H9 (cell line): ENCODE data around the gene HIRA. TPM values are rescaled to one million over a fixed set of nuclear protein-coding genes. Genes with fewer than 3 reads are reported as not detected.

ENCODE experiments used
- DNase-seq: peaks from one replicate; pipeline ENCODE4 v3.0.0-alpha.2; 2017
- H2AFZ ChIP-seq: one replicate; pipeline ENCODE4 v1.6.1; 2013; ENCODE audit warnings: mild to moderate bottlenecking, low read length, control low read depth, moderate library complexity
- H2AK5ac ChIP-seq: 2 replicates; pipeline ENCODE4 v1.6.1; 2013; ENCODE audit warnings: low read length, control low read depth, mixed read lengths; ENCODE audit not compliant: insufficient read length
- H2BK120ac ChIP-seq: one replicate; pipeline ENCODE4 v1.6.1; 2013; ENCODE audit warnings: low read depth, mild to moderate bottlenecking, low read length, control low read depth, inconsistent platforms; ENCODE audit not compliant: poor library complexity, severe bottlenecking
- H2BK12ac ChIP-seq: 2 replicates; pipeline ENCODE4 v1.6.1; 2013; ENCODE audit warnings: low read length, control low read depth, mixed read lengths, low read depth; ENCODE audit not compliant: insufficient read length
- H2BK15ac ChIP-seq: 2 replicates; pipeline ENCODE4 v1.6.1; 2013; ENCODE audit warnings: low read depth, low read length, control low read depth
- H2BK20ac ChIP-seq: one replicate; pipeline ENCODE4 v1.6.1; 2013; ENCODE audit warnings: low read depth, mild to moderate bottlenecking, low read length, control low read depth, inconsistent platforms; ENCODE audit not compliant: poor library complexity, severe bottlenecking
- H2BK5ac ChIP-seq: 2 replicates; pipeline ENCODE4 v1.6.1; 2013; ENCODE audit warnings: low read length, control low read depth, mixed read lengths; ENCODE audit not compliant: insufficient read length
- H3K14ac ChIP-seq: 2 replicates; pipeline ENCODE4 v1.6.1; 2013; ENCODE audit warnings: low read length, control low read depth; ENCODE audit not compliant: insufficient read depth
- H3K18ac ChIP-seq: 2 replicates; pipeline ENCODE4 v1.6.1; 2013; ENCODE audit warnings: low read depth, mild to moderate bottlenecking, mixed read lengths, low read length, control low read depth; ENCODE audit not compliant: insufficient read length
- H3K23ac ChIP-seq: 2 replicates; pipeline ENCODE4 v1.6.1; 2013; ENCODE audit warnings: low read length, control low read depth, mixed read lengths, low read depth; ENCODE audit not compliant: insufficient read length
- H3K23me2 ChIP-seq: 2 replicates; pipeline ENCODE4 v1.6.1; 2013; ENCODE audit warnings: low read depth, mild to moderate bottlenecking, mixed read lengths, low read length, control low read depth; ENCODE audit not compliant: insufficient read length, poor library complexity, severe bottlenecking
- H3K27ac ChIP-seq: 2 replicates; pipeline ENCODE4 v1.5.1; 2013; ENCODE audit warnings: low read length, control low read depth, mixed read lengths, low read depth; ENCODE audit not compliant: insufficient read length
- H3K27me3 ChIP-seq: 2 replicates; pipeline ENCODE4 v1.6.1; 2013; ENCODE audit warnings: low read length, control low read depth, inconsistent platforms; ENCODE audit not compliant: insufficient read depth
- H3K4ac ChIP-seq: 2 replicates; pipeline ENCODE4 v1.6.1; 2013; ENCODE audit warnings: low read depth, mild to moderate bottlenecking, control low read depth, inconsistent platforms, low read length, moderate library complexity
- H3K4me1 ChIP-seq: 2 replicates; pipeline ENCODE4 v1.6.1; 2013; ENCODE audit warnings: low read length, control low read depth, inconsistent platforms; ENCODE audit not compliant: insufficient read depth
- H3K4me2 ChIP-seq: 2 replicates; pipeline ENCODE4 v1.6.1; 2013; ENCODE audit warnings: low read length, control low read depth, mixed read lengths; ENCODE audit not compliant: insufficient read length, insufficient read depth
- H3K56ac ChIP-seq: 2 replicates; pipeline ENCODE4 v1.6.1; 2013; ENCODE audit warnings: low read depth, mild to moderate bottlenecking, mixed read lengths, low read length, control low read depth; ENCODE audit not compliant: insufficient read length
- H3K79me1 ChIP-seq: 2 replicates; pipeline ENCODE4 v1.6.1; 2013; ENCODE audit warnings: low read depth, mild to moderate bottlenecking, moderate library complexity, low read length, control low read depth, inconsistent platforms; ENCODE audit not compliant: insufficient read depth, poor library complexity, severe bottlenecking
- H3K79me2 ChIP-seq: 2 replicates; pipeline ENCODE4 v1.6.1; 2013; ENCODE audit warnings: low read length, control low read depth, inconsistent platforms; ENCODE audit not compliant: insufficient read depth
- H3K9ac ChIP-seq: 2 replicates; pipeline ENCODE4 v1.6.1; 2013; ENCODE audit warnings: low read length, control low read depth, mixed read lengths; ENCODE audit not compliant: insufficient read length; ENCODE audit errors: extremely low read depth
- H3K9me3 ChIP-seq: one replicate; pipeline ENCODE4 v1.6.1; 2013; ENCODE audit warnings: low read depth, low read length, inconsistent platforms; ENCODE audit not compliant: control insufficient read depth
- H3T11ph ChIP-seq: one replicate; pipeline ENCODE4 v1.6.1; 2013; ENCODE audit warnings: mild to moderate bottlenecking, low read length, control low read depth, inconsistent platforms
- H4K20me1 ChIP-seq: one replicate; pipeline ENCODE4 v1.6.1; 2013; ENCODE audit not compliant: control insufficient read depth, insufficient read length, insufficient read depth
- H4K5ac ChIP-seq: 2 replicates; pipeline ENCODE4 v1.6.1; 2013; ENCODE audit warnings: low read depth, mild to moderate bottlenecking, mixed read lengths, low read length, control low read depth; ENCODE audit not compliant: insufficient read length
- H4K8ac ChIP-seq: replicated peaks from 2 replicates; pipeline ENCODE4 v1.6.1; 2013; ENCODE audit warnings: low read length, control low read depth, mixed read lengths, low read depth; ENCODE audit not compliant: insufficient read length
- H4K91ac ChIP-seq: 2 replicates; pipeline ENCODE4 v1.6.1; 2013; ENCODE audit warnings: low read depth, mild to moderate bottlenecking, moderate library complexity, mixed read lengths, low read length, control low read depth; ENCODE audit not compliant: insufficient read length
- H3K27ac Mint-ChIP-seq, 3 experiments: 2 replicates in 2 of 3; 3 replicates in 1 of 3; pipeline ENCODE4 v1.8.0; 2020 to 2021; ENCODE audit warnings: mixed read lengths in 3 of 3, mild to moderate bottlenecking in 1 of 3, moderate library complexity in 1 of 3
- H3K27me3 Mint-ChIP-seq: 2 replicates; pipeline ENCODE4 v1.8.0; 2021; ENCODE audit warnings: low read depth, mild to moderate bottlenecking, moderate library complexity, mixed read lengths
- H3K36me3 Mint-ChIP-seq, 3 experiments: 2 replicates in 2 of 3; 3 replicates in 1 of 3; pipeline ENCODE4 v1.8.0; 2020 to 2021; ENCODE audit warnings: low read depth in 3 of 3, mixed read lengths in 3 of 3; ENCODE audit not compliant: insufficient read depth in 1 of 3
- H3K4me1 Mint-ChIP-seq, 2 experiments: 2 replicates each; pipeline ENCODE4 v1.8.0; 2020; ENCODE audit warnings: mixed read lengths in 2 of 2
- H3K4me3 Mint-ChIP-seq, 2 experiments: 2 replicates in 1 of 2; 3 replicates in 1 of 2; pipeline ENCODE4 v1.8.0; 2020 to 2021; ENCODE audit warnings: mild to moderate bottlenecking in 2 of 2, mixed read lengths in 2 of 2, moderate library complexity in 1 of 2
- H3K9me3 Mint-ChIP-seq, 2 experiments: 2 replicates in 1 of 2; 3 replicates in 1 of 2; pipeline ENCODE4 v1.8.0; 2020; ENCODE audit warnings: mild to moderate bottlenecking in 2 of 2, mixed read lengths in 2 of 2, moderate library complexity in 1 of 2
- WGBS: extraction: QIAGEN DNeasy Blood & Tissue Kit; methylation state at CpG from one replicate; pipeline ENCODE4 v1.1.7; 2013; ENCODE audit warnings: missing lambda C conversion rate, low lambda C conversion rate, mixed read lengths; ENCODE audit not compliant: insufficient read length; ENCODE audit errors: extremely low coverage; 5-methylcytosine and 5-hydroxymethylcytosine counted together
- total RNA-seq: library from RNA; stranded (reverse); gene quantifications from 2 replicates; pipeline ENCODE4 v1.2.1, GENCODE V29; 2021
- TF ChIP-seq, protein P1 (sequence below): fragments of 200-600 bp; sonication (generic); conservative IDR thresholded peaks from 3 replicates; pipeline ENCODE4 v1.8.0; 2021; ENCODE audit warnings: antibody characterized with exemption, mild to moderate bottlenecking

HIRA gene
- total RNA-seq, 1 experiment from 2014 or later: 51.9 TPM

DNA sequence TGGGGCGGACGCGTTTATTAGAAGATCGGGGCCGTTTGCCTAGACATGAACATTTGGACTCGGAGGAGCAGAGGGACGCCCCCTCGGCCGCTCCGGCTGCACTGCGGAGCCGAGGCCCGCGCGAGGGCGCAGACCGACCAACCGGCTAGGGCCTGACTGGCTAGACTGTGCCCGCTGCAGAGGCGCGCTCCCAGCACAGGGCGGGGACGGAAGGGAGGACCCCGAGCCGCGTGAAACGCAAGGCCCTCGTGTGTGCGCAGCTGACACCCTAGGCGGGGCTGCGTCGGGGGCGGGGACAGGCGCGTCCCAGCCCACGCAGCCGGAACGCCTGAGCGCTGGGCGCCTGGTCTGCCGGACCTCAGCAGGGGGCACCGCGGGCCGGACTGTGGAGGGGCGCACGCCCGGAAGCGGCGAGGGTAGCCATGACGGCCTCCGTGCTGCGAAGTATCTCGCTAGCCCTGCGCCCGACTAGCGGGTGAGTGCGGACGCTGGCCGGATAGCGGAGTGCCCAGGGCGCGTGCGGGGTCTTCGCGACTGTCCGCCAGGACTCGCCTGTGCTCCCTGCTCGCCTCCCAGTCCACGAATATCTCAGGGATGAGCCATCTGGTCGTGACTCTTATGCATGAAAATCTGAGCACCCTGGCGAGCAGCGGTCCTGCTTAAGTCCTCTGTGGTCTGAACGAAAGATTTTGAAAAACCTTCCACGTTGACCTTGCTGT lies 759 bp upstream of the HIRA start, which contains the start of gene MRPL40:
TSS of gene MRPL40 (plus strand) at position 413 of the 719 bp plus-strand sequence. CDS start at position 423, 10 bp downstream.
- Histone ChIP-seq H3K79me1 (peaks cover 2% of the 10 kb centered on the region), H2BK15ac (no peak within 1 kb of the TSS; the same call in 1 of the 2 replicates), H3K27ac (no peak within 1 kb of the TSS), H3T11ph (no peak within 1 kb of the TSS), H3K4me1 (peaks cover 4% of the 10 kb centered on the region; the same call in 1 of the 2 replicates), H4K8ac (no peak within 1 kb of the TSS), H3K56ac (no peak within 1 kb of the TSS), H2BK5ac (no peak within 1 kb of the TSS), H3K4ac (no peak within 1 kb of the TSS), H2AFZ (no peak within 1 kb of the TSS), H4K20me1 (no peaks in the 10 kb centered on the region), H3K23ac (no peak within 1 kb of the TSS), H3K14ac (peak within 1 kb of the TSS; percentile 80), H3K9ac (peak within 1 kb of the TSS; percentile 59), H4K5ac (no peak within 1 kb of the TSS), H3K18ac (peak within 1 kb of the TSS; percentile 52), H3K4me2 (peak within 1 kb of the TSS; percentile 52), H3K27me3 (no peaks in the 10 kb centered on the region), H4K91ac (no peak within 1 kb of the TSS), H2AK5ac (no peak within 1 kb of the TSS), H2BK120ac (no peak within 1 kb of the TSS), H2BK12ac (no peak within 1 kb of the TSS), H3K23me2 (peaks cover 7% of the 10 kb centered on the region), H2BK20ac (no peak within 1 kb of the TSS), H3K79me2 (peaks cover 26% of the 10 kb centered on the region; the same call in 1 of the 2 replicates), H3K9me3 (no peaks in the 10 kb centered on the region)
- no CpG with 5 or more reads among the region's 74 CpGs for WGBS
- Mint-ChIP-seq H3K36me3 (peaks cover 2 to 22% (median 13%) of the 10 kb centered on the region in 3 experiments; a peak in 6 of 7 replicates), H3K9me3 (no peaks in the 10 kb centered on the region), H3K27me3 (no peaks in the 10 kb centered on the region), H3K4me1 (peaks cover 20 to 24% of the 10 kb centered on the region in 2 experiments), H3K27ac (peak within 1 kb of the TSS; percentile 89 to 96 (median 92); a peak in 5 of 7 replicates), H3K4me3 (peak within 1 kb of the TSS; percentile 87 to 88)
- TF ChIP-seq, protein P1, sequence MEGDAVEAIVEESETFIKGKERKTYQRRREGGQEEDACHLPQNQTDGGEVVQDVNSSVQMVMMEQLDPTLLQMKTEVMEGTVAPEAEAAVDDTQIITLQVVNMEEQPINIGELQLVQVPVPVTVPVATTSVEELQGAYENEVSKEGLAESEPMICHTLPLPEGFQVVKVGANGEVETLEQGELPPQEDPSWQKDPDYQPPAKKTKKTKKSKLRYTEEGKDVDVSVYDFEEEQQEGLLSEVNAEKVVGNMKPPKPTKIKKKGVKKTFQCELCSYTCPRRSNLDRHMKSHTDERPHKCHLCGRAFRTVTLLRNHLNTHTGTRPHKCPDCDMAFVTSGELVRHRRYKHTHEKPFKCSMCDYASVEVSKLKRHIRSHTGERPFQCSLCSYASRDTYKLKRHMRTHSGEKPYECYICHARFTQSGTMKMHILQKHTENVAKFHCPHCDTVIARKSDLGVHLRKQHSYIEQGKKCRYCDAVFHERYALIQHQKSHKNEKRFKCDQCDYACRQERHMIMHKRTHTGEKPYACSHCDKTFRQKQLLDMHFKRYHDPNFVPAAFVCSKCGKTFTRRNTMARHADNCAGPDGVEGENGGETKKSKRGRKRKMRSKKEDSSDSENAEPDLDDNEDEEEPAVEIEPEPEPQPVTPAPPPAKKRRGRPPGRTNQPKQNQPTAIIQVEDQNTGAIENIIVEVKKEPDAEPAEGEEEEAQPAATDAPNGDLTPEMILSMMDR: no peak
- peak; percentile 83 for DNase-seq
